NCI-H2107 treated with DMSO at 0.1 percent for 48 hours (cell line): ENCODE data around the gene PRR20D.
"Not testable (repeated sequence)": the region's sequence is repeated elsewhere in the genome, so short reads cannot be mapped to it uniquely, and the experiment has no call there.

Experiments
- DNase-seq: peaks from one replicate; lab custom pipeline; 2025; ENCODE audit not compliant: unreplicated experiment; lab: John Stamatoyannopoulos, UW

The PRR20D gene

GRCh38 chr13:57160332-57160731 is at the start of gene PRR20D:
PRR20D (plus strand) TSS chr13:57160632; CDS start chr13:57161019, 387 bp downstream.
- DNase-seq: not testable (repeated sequence)

- no peak for DNase-seq
Measured at GRCh38 chr13:57114945-57115344, 45.5 kb upstream of the PRR20D start.

- DNase-seq: no peak
Measured at GRCh38 chr13:57123681-57124080, 36.8 kb upstream of the PRR20D start.

GRCh38 chr13:57128909-57129308 is 31.5 kb upstream of the PRR20D start:
- no peak for DNase-seq

- DNase-seq: no peak
Measured at GRCh38 chr13:57136093-57136492, 24.3 kb upstream of the PRR20D start.

- no peak for DNase-seq
Measured at GRCh38 chr13:57137585-57137984, 22.8 kb upstream of the PRR20D start.

- DNase-seq: no peak
Measured at GRCh38 chr13:57138988-57139387, 21.4 kb upstream of the PRR20D start.

GRCh38 chr13:57139781-57140180 is 20.7 kb upstream of the PRR20D start:
- DNase-seq: not testable (repeated sequence)

- not testable (repeated sequence) for DNase-seq
Measured at GRCh38 chr13:57140235-57140968, 20.0 kb upstream of the PRR20D start, which contains the start of gene PRR20A. PRR20A (plus strand) TSS chr13:57140918; CDS start chr13:57141305, 387 bp downstream.

GRCh38 chr13:57147188-57147587 is 13.2 kb upstream of the PRR20D start, which contains the start of gene PRR20B:
PRR20B (plus strand) TSS chr13:57147488; CDS start chr13:57147875, 387 bp downstream.
- DNase-seq: not testable (repeated sequence)

- DNase-seq: not testable (repeated sequence)
Measured at GRCh38 chr13:57148106-57148505, 12.3 kb upstream of the PRR20D start.

- DNase-seq: not testable (repeated sequence)
Measured at GRCh38 chr13:57153761-57154160, 6.7 kb upstream of the PRR20D start, which contains the start of gene PRR20C. PRR20C (plus strand) TSS chr13:57154061; CDS start chr13:57154448, 387 bp downstream.

- not testable (repeated sequence) for DNase-seq
Measured at GRCh38 chr13:57166897-57167296, 6.5 kb downstream of the PRR20D start, which contains the start of gene PRR20E. PRR20E (plus strand) TSS chr13:57167197; CDS start chr13:57167584, 387 bp downstream.

GRCh38 chr13:57191667-57192066 is 31.2 kb downstream of the PRR20D start:
- no peak for DNase-seq

- DNase-seq: no peak
Measured at GRCh38 chr13:57212989-57213388, 52.6 kb downstream of the PRR20D start.
